ENCODE data around the gene ATP6V0E1.
"Not testable (repeated sequence)": the region's sequence is repeated elsewhere in the genome, so short reads cannot be mapped to it uniquely, and the experiment has no call there.

ATP6V0E1 gene

GRCh38 chr5:173075970-173076369, 92.4 kb downstream of the ATP6V0E1 start:
- no peak for DNase-seq (ENCODE audit: low spot score)

- DNase-seq (ENCODE audit: low spot score): not testable (repeated sequence)
These were observed 92.9 kb downstream of the ATP6V0E1 start for GRCh38 chr5:173076471-173076870.

GRCh38 chr5:173078878-173079277, 95.3 kb downstream of the ATP6V0E1 start:
- no peak for DNase-seq (ENCODE audit: low spot score)
